ENCODE measurements around the gene PRR23E. TPM values are rescaled to one million over a fixed set of nuclear protein-coding genes. Genes with fewer than 3 reads are reported as not detected.

PRR23E gene
- total and polyA plus RNA-seq, 2 experiments from 2014 or later = not detected

GRCh38 chr3:127218454-127218922 lies 25.6 kb downstream of the PRR23E start:
- Mint-ChIP-seq H3K27ac (no peak overlapping the region), H3K27me3 (ENCODE audit: insufficient read depth, low read depth, poor library complexity) (no peaks in the 10 kb centered on the region), H3K4me3 (no peak overlapping the region), H3K9me3 (no peaks in the 10 kb centered on the region), H3K4me1 (0 out of 3 replicates have a peak, but pooled peaks cover 5% of the 10 kb centered on the region), H3K36me3 (ENCODE audit: low read depth) (no peaks in the 10 kb centered on the region)
- Histone ChIP-seq H3K36me3 (ENCODE audit: insufficient read depth) (no peaks in the 10 kb centered on the region), H3F3A (replicated peaks; ENCODE audit: low read depth) (no peaks in the 10 kb centered on the region), H3K9me2 (ENCODE audit: insufficient read depth) (no peaks in the 10 kb centered on the region), H3K4me3 (no peak overlapping the region), H3K27ac (ENCODE audit: low read depth) (no peak overlapping the region), H3K79me2 (replicated peaks; ENCODE audit: insufficient read depth) (no peaks in the 10 kb centered on the region), H2AFZ (no peak overlapping the region), H3K27me3 (ENCODE audit: insufficient read depth) (no peaks in the 10 kb centered on the region), H3K4me2 (no peak overlapping the region), H4K20me1 (replicated peaks; ENCODE audit: insufficient read depth) (no peaks in the 10 kb centered on the region), H3K4me1 (ENCODE audit: insufficient read depth) (no peaks in the 10 kb centered on the region)
- TF ChIP-seq JUNB (IDR thresholded peaks at IDR 0.05; ENCODE audit: unreplicated experiment) (no peak), CTCF (conservative IDR thresholded peaks at IDR 0.05; ENCODE audit: low read depth in 2 of 2) (no peak), REST (IDR thresholded peaks at IDR 0.05; ENCODE audit: unreplicated experiment) (no peak), EZH2 (IDR thresholded peaks at IDR 0.05; ENCODE audit: low read depth, unreplicated experiment) (no peak), EZH2phosphoT487 (IDR thresholded peaks at IDR 0.05; ENCODE audit: unreplicated experiment) (no peak), ZNF331 (CRISPR knock-in tag; IDR thresholded peaks at IDR 0.05; ENCODE audit: low read depth) (no peak), ZNF462 (CRISPR knock-in tag; IDR thresholded peaks at IDR 0.05) (no peak), STAT1 (IDR thresholded peaks at IDR 0.05; ENCODE audit: unreplicated experiment) (no peak), POLR2AphosphoS5 (IDR thresholded peaks at IDR 0.05; ENCODE audit: low read depth) (no peak), CREB1 (CRISPR knock-in tag; IDR thresholded peaks at IDR 0.05; ENCODE audit: low read depth) (no peak), ETS1 (IDR thresholded peaks at IDR 0.05) (no peak), NANOG (IDR thresholded peaks at IDR 0.05; ENCODE audit: borderline replicate concordance) (no peak), ZNF114 (CRISPR knock-in tag; IDR thresholded peaks at IDR 0.05) (no peak)
- DNase-seq (ENCODE audit: low spot score) = no peak
- no peak for ATAC-seq

Data from GM23338 (cell line).